GM12891 (cell line): Measurements from ENCODE around the gene DNAH10.
A peak's percentile ranks its signal among the peaks of the same experiment; 100 is the strongest.
"Not testable (repeated sequence)": the region's sequence is repeated elsewhere in the genome, so short reads cannot be mapped to it uniquely, and the experiment has no call there.

Experiments
- DNase-seq: peaks from one replicate; pipeline ENCODE4 v3.0.0; 2011; ENCODE audit warnings: low spot score; ENCODE audit not compliant: insufficient read length
- FAIRE-seq: peaks from 2 replicates; lab custom pipeline; 2011; peaks lifted over from hg19 to GRCh38; lab: Jason Lieb, UNC
- PAX5 ChIP-seq: IDR thresholded peaks from 2 replicates; pipeline ENCODE4 v1.6.1; 2011; ENCODE audit warnings: low read length, moderate library complexity, mild to moderate bottlenecking; ENCODE audit not compliant: insufficient read depth, severe bottlenecking
- POLR2A ChIP-seq: IDR thresholded peaks from 2 replicates; pipeline ENCODE4 v1.6.1; 2011; ENCODE audit warnings: low read depth, low read length, control low read depth
- POLR2AphosphoS5 ChIP-seq: IDR thresholded peaks from 2 replicates; pipeline ENCODE4 v1.6.1; 2011; ENCODE audit warnings: low read depth, low read length, control low read depth
- POU2F2 ChIP-seq: IDR thresholded peaks from 2 replicates; pipeline ENCODE4 v1.6.1; 2011; ENCODE audit warnings: low read depth, mild to moderate bottlenecking, control low read depth, low read length, moderate library complexity
- SPI1 ChIP-seq: IDR thresholded peaks from 2 replicates; pipeline ENCODE4 v1.6.1; 2011; ENCODE audit warnings: low read depth, low read length, control low read depth
- TAF1 ChIP-seq: IDR thresholded peaks from 2 replicates; pipeline ENCODE4 v1.6.1; 2011; ENCODE audit warnings: low read depth, low read length, control low read depth

DNAH10 gene

GRCh38 chr12:123903301-123904065 is 141.4 kb downstream of the DNAH10 start:
- TF ChIP-seq SPI1 (no peak), PAX5 (no peak), POLR2AphosphoS5 (no peak), POLR2A (no peak), POU2F2 (no peak), TAF1 (no peak)
- DNase-seq (no peak), FAIRE-seq (no peak)

GRCh38 chr12:123905319-123905925 is 143.3 kb downstream of the DNAH10 start:
- DNase-seq (peak; percentile 50), FAIRE-seq (peak; percentile 89)
- TF ChIP-seq SPI1: no peak
- peak; percentile 86 for TF ChIP-seq POU2F2

- FAIRE-seq (no peak), DNase-seq (no peak)
- TF ChIP-seq POLR2AphosphoS5: no peak
These were observed 144.8 kb downstream of the DNAH10 start for GRCh38 chr12:123906711-123907420.

GRCh38 chr12:123907726-123908476 is 145.8 kb downstream of the DNAH10 start:
- no peak for TF ChIP-seq TAF1
- TF ChIP-seq POU2F2: no peak
- TF ChIP-seq POLR2A: no peak
- TF ChIP-seq SPI1: no peak
- TF ChIP-seq POLR2AphosphoS5: no peak
- TF ChIP-seq PAX5: no peak
- DNase-seq (no peak), FAIRE-seq (no peak)

GRCh38 chr12:123908884-123909725 is 147.0 kb downstream of the DNAH10 start:
- DNase-seq (no peak), FAIRE-seq (no peak)
- TF ChIP-seq POU2F2 (no peak), TAF1 (no peak), POLR2A (no peak), PAX5 (no peak), SPI1 (no peak), POLR2AphosphoS5 (no peak)

GRCh38 chr12:123910057-123910456 is 148.0 kb downstream of the DNAH10 start:
- no peak for TF ChIP-seq SPI1
- TF ChIP-seq POLR2AphosphoS5: no peak
- TF ChIP-seq POU2F2: no peak
- TF ChIP-seq POLR2A: no peak
- no peak for TF ChIP-seq PAX5
- no peak for TF ChIP-seq TAF1
- FAIRE-seq: no peak

GRCh38 chr12:123910761-123911193 is 148.7 kb downstream of the DNAH10 start:
- DNase-seq: no peak
- TF ChIP-seq POLR2AphosphoS5 (no peak), PAX5 (no peak), TAF1 (no peak), SPI1 (no peak), POU2F2 (no peak), POLR2A (no peak)
- peak; percentile 33 for FAIRE-seq

More at GRCh38 chr12:123910057-123910456, 148.0 kb downstream of the DNAH10 start:
- DNase-seq: no peak

- not testable (repeated sequence) for DNase-seq, FAIRE-seq
These were observed 149.7 kb downstream of the DNAH10 start for GRCh38 chr12:123911672-123912409.

GRCh38 chr12:123912415-123913380 is 150.6 kb downstream of the DNAH10 start:
- FAIRE-seq (no peak), DNase-seq (no peak)
- no peak for TF ChIP-seq POLR2AphosphoS5
- no peak for TF ChIP-seq POU2F2
- TF ChIP-seq PAX5: no peak
- TF ChIP-seq TAF1: no peak
- TF ChIP-seq SPI1: no peak
